ENCODE measurements around the gene COX10.

GRCh38 chr17:14169901-14170300 is 100.6 kb downstream of the COX10 start:
- TF ChIP-seq CTCF (IDR thresholded peaks at IDR 0.05) (no peak), POLR2A (IDR thresholded peaks at IDR 0.05) (no peak)

All from esophagus squamous epithelium (tissue), 4 donors.